ENCODE results near the gene PRPF6. TPM values are rescaled to one million over a fixed set of nuclear protein-coding genes. Genes with fewer than 3 reads are reported as not detected.

The PRPF6 gene
- total and polyA plus RNA-seq, 2 donors (not counting 3 experiments of a cell fraction or from before 2014, with no cell fraction given), result 35.3 to 67.4 TPM

DNA sequence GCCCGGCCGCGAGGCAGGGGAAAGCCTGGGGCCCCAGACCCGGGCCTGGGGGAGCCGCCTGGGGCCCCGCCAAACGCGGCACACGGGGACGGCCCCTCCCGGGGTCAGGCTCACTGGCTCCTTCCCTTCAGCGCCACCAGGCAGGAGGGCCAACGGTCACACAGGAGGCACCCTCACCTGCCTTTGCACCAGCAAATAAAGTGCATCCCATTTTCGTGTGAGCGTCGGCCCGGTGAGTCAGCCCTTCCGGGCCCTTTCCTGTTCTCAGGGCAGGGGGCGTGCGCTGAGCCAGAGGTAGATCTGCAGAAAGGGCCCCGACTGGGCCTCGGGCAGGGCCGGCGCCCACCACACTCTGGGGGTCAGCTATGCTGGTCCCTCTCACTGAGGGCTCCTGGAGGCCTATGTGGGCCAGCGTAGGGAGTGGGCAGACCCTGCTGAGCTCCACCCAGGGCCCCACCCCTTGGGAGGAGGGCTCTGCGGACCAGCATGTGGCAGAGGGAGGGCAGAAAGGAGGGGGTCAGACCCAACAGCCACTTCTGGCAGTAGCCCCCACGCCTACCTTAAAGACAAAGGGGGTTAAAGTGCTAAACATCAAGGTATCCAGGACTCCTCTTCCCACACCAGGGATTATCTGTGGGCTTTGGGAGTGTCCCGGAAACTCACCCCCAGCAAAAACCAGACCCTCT is 23.8 kb upstream of the PRPF6 start:
- peak overlapping the region; percentile 42 for H3K27ac ChIP-seq (ENCODE audit: insufficient read depth, low read depth, low read length)
- no peaks in the 10 kb centered on the region for H3K9me1 ChIP-seq (replicated peaks; ENCODE audit: control insufficient read depth, extremely low read depth, insufficient read depth, low read length)
- BruUV-seq (replicated peaks), result TSS peak; percentile 13
- dilution Hi-C loops (cut with MboI; ENCODE audit: extremely low pct_ligation_motif_present, low sequenced_read_pairs), result no loop called here
- TF ChIP-seq, protein P1, sequence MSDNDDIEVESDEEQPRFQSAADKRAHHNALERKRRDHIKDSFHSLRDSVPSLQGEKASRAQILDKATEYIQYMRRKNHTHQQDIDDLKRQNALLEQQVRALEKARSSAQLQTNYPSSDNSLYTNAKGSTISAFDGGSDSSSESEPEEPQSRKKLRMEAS (IDR thresholded peaks at IDR 0.05; ENCODE audit: insufficient read depth, insufficient read length), result no peak
- peak; percentile 45 for TF ChIP-seq POLR2AphosphoS5 (IDR thresholded peaks at IDR 0.05; ENCODE audit: insufficient read depth, low read depth, low read length)
- no peak for TF ChIP-seq MYC (IDR thresholded peaks at IDR 0.05; ENCODE audit: low read depth, low read length)
- no peak for TF ChIP-seq JUN (IDR thresholded peaks at IDR 0.05; ENCODE audit: borderline replicate concordance, insufficient read depth, insufficient read length, low read depth)
- TF ChIP-seq EZH2 (IDR thresholded peaks at IDR 0.05; ENCODE audit: borderline replicate concordance, low read depth, low read length, severe bottlenecking), result no peak
- TF ChIP-seq FOS (IDR thresholded peaks at IDR 0.05; ENCODE audit: borderline replicate concordance, insufficient read depth, low read length), result peak; percentile 77
- peak; percentile 54 for TF ChIP-seq POLR2A (IDR thresholded peaks at IDR 0.05; ENCODE audit: low read depth, low read length)
- TF ChIP-seq, protein P2, sequence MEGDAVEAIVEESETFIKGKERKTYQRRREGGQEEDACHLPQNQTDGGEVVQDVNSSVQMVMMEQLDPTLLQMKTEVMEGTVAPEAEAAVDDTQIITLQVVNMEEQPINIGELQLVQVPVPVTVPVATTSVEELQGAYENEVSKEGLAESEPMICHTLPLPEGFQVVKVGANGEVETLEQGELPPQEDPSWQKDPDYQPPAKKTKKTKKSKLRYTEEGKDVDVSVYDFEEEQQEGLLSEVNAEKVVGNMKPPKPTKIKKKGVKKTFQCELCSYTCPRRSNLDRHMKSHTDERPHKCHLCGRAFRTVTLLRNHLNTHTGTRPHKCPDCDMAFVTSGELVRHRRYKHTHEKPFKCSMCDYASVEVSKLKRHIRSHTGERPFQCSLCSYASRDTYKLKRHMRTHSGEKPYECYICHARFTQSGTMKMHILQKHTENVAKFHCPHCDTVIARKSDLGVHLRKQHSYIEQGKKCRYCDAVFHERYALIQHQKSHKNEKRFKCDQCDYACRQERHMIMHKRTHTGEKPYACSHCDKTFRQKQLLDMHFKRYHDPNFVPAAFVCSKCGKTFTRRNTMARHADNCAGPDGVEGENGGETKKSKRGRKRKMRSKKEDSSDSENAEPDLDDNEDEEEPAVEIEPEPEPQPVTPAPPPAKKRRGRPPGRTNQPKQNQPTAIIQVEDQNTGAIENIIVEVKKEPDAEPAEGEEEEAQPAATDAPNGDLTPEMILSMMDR (IDR thresholded peaks at IDR 0.05; ENCODE audit: extremely low read depth in 1 of 2, insufficient read depth in 1 of 2, low read depth in 1 of 2, low read length in 2 of 2), result no peak
- TF ChIP-seq GATA2 (IDR thresholded peaks at IDR 0.05; ENCODE audit: insufficient read depth, insufficient read length, low read depth, low read length), result no peak
- H3K27me3 ChIP-seq (ENCODE audit: control insufficient read depth in 2 of 2, insufficient read depth in 2 of 2, low read length in 2 of 2), result no peaks in the 10 kb centered on the region
- peaks cover 32% of the 10 kb centered on the region for H3K79me2 ChIP-seq (ENCODE audit: control insufficient read depth, insufficient read depth, low read length)
- peaks cover 10% of the 10 kb centered on the region for H3K4me1 ChIP-seq (ENCODE audit: control insufficient read depth, extremely low read depth, insufficient read depth, low read length)
- peak; percentile 69 for DNase-seq (ENCODE audit: low read depth, low spot score)
- no peaks in the 10 kb centered on the region for H3K9me3 ChIP-seq (replicated peaks; ENCODE audit: control insufficient read depth, insufficient read depth, low read length)
- intact Hi-C loops (cut with micrococcal nuclease), result loop anchor here (1.0 to 5.0 kb wide), 3 partner anchors 100 to 419 kb away; partner anchors contain the start of genes ARFRP1 and ZGPAT
- FAIRE-seq, result peak; percentile 83
- peak overlapping the region; percentile 16 to 38 (median 36) for H3K4me3 ChIP-seq (replicated peaks in 1 of 3; ENCODE audit: insufficient read depth in 1 of 3, low read depth in 1 of 3, low read length in 3 of 3)
- ChIA-PET POLR2A (no interaction called here), CTCF (interaction anchor here (0.5 to 1.7 kb wide), 4 partner anchors 11 to 329 kb away, joined by 3 to 9 read pairs (median 5); no protein-coding TSS in a partner anchor)
- H3K36me3 ChIP-seq (ENCODE audit: control insufficient read depth in 2 of 2, extremely low read depth in 1 of 2, insufficient read depth in 2 of 2, low read length in 2 of 2), result peaks cover 3 to 20% of the 10 kb centered on the region in 2 experiments
- H3K4me2 ChIP-seq (ENCODE audit: insufficient read depth, low read length), result peak overlapping the region; percentile 21
- peak overlapping the region; percentile 19 for H3K9ac ChIP-seq (replicated peaks; ENCODE audit: extremely low read depth, insufficient read depth, low read length)
- H2AFZ ChIP-seq (ENCODE audit: low read depth, low read length), result no peak overlapping the region
- no peaks in the 10 kb centered on the region for H4K20me1 ChIP-seq (replicated peaks; ENCODE audit: control insufficient read depth, extremely low read depth, insufficient read depth, low read length)
